Astrocyte (in vitro differentiated cells and primary cell): Measurements from ENCODE around the gene HBZ. TPM values are rescaled to one million over a fixed set of nuclear protein-coding genes. Genes with fewer than 3 reads are reported as not detected.
"Not testable (repeated sequence)": the region's sequence is repeated elsewhere in the genome, so short reads cannot be mapped to it uniquely, and the experiment has no call there.

Experiments used
- DNase-seq: peaks from one replicate; pipeline ENCODE4 v3.0.0-alpha.2; 2010; ENCODE audit warnings: low read depth
- FAIRE-seq: peaks from 2 replicates; lab custom pipeline; 2011; peaks lifted over from hg19 to GRCh38; lab: Jason Lieb, UNC
- H2AFZ ChIP-seq: 2 replicates; pipeline ENCODE4 v1.6.0; 2012; ENCODE audit warnings: low read depth, low read length, inconsistent platforms
- H3K27ac ChIP-seq: 2 replicates; pipeline ENCODE4 v1.5.1; 2011; ENCODE audit warnings: low read depth, low read length, inconsistent platforms
- H3K27me3 ChIP-seq: 2 replicates; pipeline ENCODE4 v1.6.0; 2011; ENCODE audit warnings: low read length, inconsistent platforms; ENCODE audit not compliant: insufficient read depth
- H3K36me3 ChIP-seq: 2 replicates; pipeline ENCODE4 v1.5.1; 2011; ENCODE audit warnings: low read length, inconsistent platforms; ENCODE audit not compliant: insufficient read depth
- H3K4me1 ChIP-seq: 2 replicates; pipeline ENCODE4 v1.5.1; 2011; ENCODE audit warnings: low read length, inconsistent platforms; ENCODE audit not compliant: insufficient read depth
- H3K4me2 ChIP-seq: 2 replicates; pipeline ENCODE4 v1.6.0; 2012; ENCODE audit warnings: low read length, inconsistent platforms
- H3K4me3 ChIP-seq: 2 replicates; pipeline ENCODE4 v1.5.1; 2011; ENCODE audit warnings: low read depth, mild to moderate bottlenecking, low read length, inconsistent platforms; ENCODE audit not compliant: insufficient read depth
- H3K79me2 ChIP-seq: 2 replicates; pipeline ENCODE4 v1.6.0; 2012; ENCODE audit warnings: mild to moderate bottlenecking, low read length, inconsistent platforms; ENCODE audit not compliant: insufficient read depth
- H3K9ac ChIP-seq: 2 replicates; pipeline ENCODE4 v1.6.0; 2012; ENCODE audit warnings: mild to moderate bottlenecking, low read length, inconsistent platforms
- H3K9me3 ChIP-seq: 2 replicates; pipeline ENCODE4 v1.5.1; 2012; ENCODE audit warnings: low read depth, mild to moderate bottlenecking, low read length, inconsistent platforms; ENCODE audit not compliant: insufficient read depth
- H4K20me1 ChIP-seq: 2 replicates; pipeline ENCODE4 v1.6.0; 2012; ENCODE audit warnings: low read length, inconsistent platforms; ENCODE audit not compliant: insufficient read depth
- H3K27ac Mint-ChIP-seq: one replicate; pipeline ENCODE4 v1.8.0; 2021; ENCODE audit warnings: mild to moderate bottlenecking, mixed read lengths; ENCODE audit not compliant: unreplicated experiment
- H3K27me3 Mint-ChIP-seq: one replicate; pipeline ENCODE4 v1.8.0; 2021; ENCODE audit warnings: low read depth, mixed read lengths; ENCODE audit not compliant: unreplicated experiment
- H3K36me3 Mint-ChIP-seq: one replicate; pipeline ENCODE4 v1.8.0; 2021; ENCODE audit warnings: low read depth, mixed read lengths; ENCODE audit not compliant: unreplicated experiment
- H3K4me1 Mint-ChIP-seq: one replicate; pipeline ENCODE4 v1.8.0; 2021; ENCODE audit warnings: low read depth, mixed read lengths; ENCODE audit not compliant: unreplicated experiment
- H3K4me3 Mint-ChIP-seq: one replicate; pipeline ENCODE4 v1.8.0; 2021; ENCODE audit warnings: mild to moderate bottlenecking, moderate library complexity, mixed read lengths; ENCODE audit not compliant: unreplicated experiment
- H3K9me3 Mint-ChIP-seq: one replicate; pipeline ENCODE4 v1.8.0; 2021; ENCODE audit warnings: mild to moderate bottlenecking, mixed read lengths; ENCODE audit not compliant: unreplicated experiment
- EZH2 ChIP-seq: IDR thresholded peaks from 2 replicates; pipeline ENCODE4 v1.6.1; 2012; ENCODE audit warnings: mild to moderate bottlenecking, low read length, inconsistent platforms; ENCODE audit not compliant: insufficient read depth
- total RNA-seq: library from RNA; stranded (reverse); gene quantifications from 2 replicates; pipeline ENCODE4 v1.2.1, GENCODE V29; 2021
- TF ChIP-seq, protein P1 (sequence below): IDR thresholded peaks from 2 replicates; pipeline ENCODE4 v1.5.1; 2011; ENCODE audit warnings: low read depth, mild to moderate bottlenecking, inconsistent platforms, low read length, moderate library complexity; ENCODE audit not compliant: insufficient read depth

HBZ gene
- total RNA-seq, 1 donor from 2014 or later, result not detected

DNA sequence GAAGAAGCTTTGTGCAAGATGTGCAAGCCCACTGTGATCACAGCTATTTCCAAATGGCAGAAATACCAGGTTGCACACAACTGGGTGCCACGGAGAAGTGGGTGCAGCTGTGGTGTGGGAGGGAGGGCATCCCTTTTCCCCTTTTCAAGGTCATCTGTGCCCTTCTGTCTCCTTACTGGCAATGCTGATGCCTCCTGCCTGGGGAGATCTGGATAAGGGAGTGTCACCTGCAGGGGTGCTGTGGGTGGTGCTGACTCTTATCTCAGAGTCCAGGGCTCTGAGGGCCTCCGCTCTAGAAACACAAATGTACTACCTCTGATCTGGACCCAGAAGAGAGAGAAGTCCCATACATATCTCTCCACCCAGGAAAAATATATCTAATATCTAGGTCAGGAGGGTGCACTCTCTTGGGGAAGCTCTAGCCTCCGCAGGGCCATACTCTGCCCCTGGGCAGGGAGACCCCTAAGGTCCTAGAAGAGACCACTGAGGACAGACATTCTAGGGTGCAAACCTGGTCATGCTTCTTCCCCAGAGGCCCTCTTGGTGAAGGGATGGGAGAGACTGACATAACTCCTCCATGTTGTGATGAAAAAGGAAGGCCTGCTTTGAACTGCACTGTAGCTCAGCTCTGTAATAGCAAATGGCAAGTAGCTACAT, 32.5 kb upstream of the HBZ start:
- Histone ChIP-seq H2AFZ (no peak overlapping the region), H3K9me3 (no peaks in the 10 kb centered on the region), H3K4me3 (no peak overlapping the region), H3K4me1 (no peaks in the 10 kb centered on the region), H3K4me2 (no peak overlapping the region), H3K27ac (no peak overlapping the region), H3K79me2 (peaks cover 8% of the 10 kb centered on the region), H3K27me3 (no peaks in the 10 kb centered on the region), H3K36me3 (peaks cover 10% of the 10 kb centered on the region), H4K20me1 (peaks cover 65% of the 10 kb centered on the region), H3K9ac (no peak overlapping the region)
- FAIRE-seq (no peak), DNase-seq (no peak)
- TF ChIP-seq, protein P1, sequence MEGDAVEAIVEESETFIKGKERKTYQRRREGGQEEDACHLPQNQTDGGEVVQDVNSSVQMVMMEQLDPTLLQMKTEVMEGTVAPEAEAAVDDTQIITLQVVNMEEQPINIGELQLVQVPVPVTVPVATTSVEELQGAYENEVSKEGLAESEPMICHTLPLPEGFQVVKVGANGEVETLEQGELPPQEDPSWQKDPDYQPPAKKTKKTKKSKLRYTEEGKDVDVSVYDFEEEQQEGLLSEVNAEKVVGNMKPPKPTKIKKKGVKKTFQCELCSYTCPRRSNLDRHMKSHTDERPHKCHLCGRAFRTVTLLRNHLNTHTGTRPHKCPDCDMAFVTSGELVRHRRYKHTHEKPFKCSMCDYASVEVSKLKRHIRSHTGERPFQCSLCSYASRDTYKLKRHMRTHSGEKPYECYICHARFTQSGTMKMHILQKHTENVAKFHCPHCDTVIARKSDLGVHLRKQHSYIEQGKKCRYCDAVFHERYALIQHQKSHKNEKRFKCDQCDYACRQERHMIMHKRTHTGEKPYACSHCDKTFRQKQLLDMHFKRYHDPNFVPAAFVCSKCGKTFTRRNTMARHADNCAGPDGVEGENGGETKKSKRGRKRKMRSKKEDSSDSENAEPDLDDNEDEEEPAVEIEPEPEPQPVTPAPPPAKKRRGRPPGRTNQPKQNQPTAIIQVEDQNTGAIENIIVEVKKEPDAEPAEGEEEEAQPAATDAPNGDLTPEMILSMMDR, result no peak
- no peak for TF ChIP-seq EZH2
- no peaks in the 10 kb centered on the region for H3K9me3 Mint-ChIP-seq
- H3K36me3 Mint-ChIP-seq, result peaks cover 16% of the 10 kb centered on the region
- no peak overlapping the region for H3K27ac Mint-ChIP-seq
- no peaks in the 10 kb centered on the region for H3K27me3 Mint-ChIP-seq
- H3K4me1 Mint-ChIP-seq, result no peaks in the 10 kb centered on the region
- H3K4me3 Mint-ChIP-seq, result no peak overlapping the region

DNA sequence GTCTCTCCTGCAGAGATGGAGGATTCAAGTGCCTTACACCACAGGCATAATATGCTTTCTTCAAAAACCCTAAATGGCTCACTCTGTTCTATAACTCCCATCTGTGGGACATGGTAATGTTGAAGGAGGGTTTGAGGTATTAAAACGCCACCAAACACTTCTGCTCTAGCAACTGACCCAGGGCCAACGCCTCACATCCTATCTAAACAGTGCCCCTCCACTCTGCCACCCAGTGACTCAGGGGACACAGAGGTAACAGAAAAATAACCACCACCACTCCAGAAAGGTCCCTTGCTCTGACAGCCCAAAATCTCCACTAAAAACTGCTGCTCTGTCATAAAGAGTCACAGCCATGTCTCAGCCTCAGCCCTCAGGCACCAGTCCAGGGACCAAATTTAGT, 31.7 kb upstream of the HBZ start:
- FAIRE-seq (no peak), DNase-seq (no peak)
- Histone ChIP-seq H3K4me1 (no peaks in the 10 kb centered on the region), H3K27ac (no peak overlapping the region), H3K27me3 (no peaks in the 10 kb centered on the region), H3K9ac (no peak overlapping the region), H3K36me3 (peaks cover 7% of the 10 kb centered on the region), H3K79me2 (peaks cover 8% of the 10 kb centered on the region), H3K4me2 (no peak overlapping the region), H2AFZ (no peak overlapping the region), H3K4me3 (no peak overlapping the region), H3K9me3 (no peaks in the 10 kb centered on the region), H4K20me1 (peaks cover 71% of the 10 kb centered on the region)
- Mint-ChIP-seq H3K36me3 (peaks cover 20% of the 10 kb centered on the region), H3K4me3 (no peak overlapping the region), H3K9me3 (no peaks in the 10 kb centered on the region), H3K27me3 (no peaks in the 10 kb centered on the region), H3K4me1 (no peaks in the 10 kb centered on the region), H3K27ac (no peak overlapping the region)
- TF ChIP-seq, protein P1, result no peak
- no peak for TF ChIP-seq EZH2

DNA sequence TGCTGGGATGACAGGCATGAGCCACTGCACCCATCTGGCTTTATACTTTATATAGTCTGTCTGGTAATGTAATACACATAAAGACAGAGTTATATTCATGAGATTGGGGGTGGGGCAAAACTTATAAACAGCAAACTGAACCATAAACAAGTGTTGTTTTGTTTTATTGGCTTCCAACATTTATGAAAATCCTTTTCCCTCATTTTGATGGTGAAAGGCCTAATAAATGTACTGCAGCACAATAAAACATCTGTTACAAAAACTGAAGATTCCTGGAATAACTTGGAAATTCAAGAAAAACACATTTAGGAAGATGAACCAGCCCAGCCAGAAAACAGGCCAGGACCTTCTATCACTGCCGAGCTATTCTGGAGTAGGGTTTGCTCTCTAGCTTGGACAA, 30.1 kb upstream of the HBZ start:
- H2AFZ ChIP-seq, result no peak overlapping the region
- no peak for TF ChIP-seq EZH2
- TF ChIP-seq, protein P1, result no peak
- H3K36me3 ChIP-seq, result no peaks in the 10 kb centered on the region
- Mint-ChIP-seq H3K27ac (no peak overlapping the region), H3K27me3 (no peaks in the 10 kb centered on the region), H3K9me3 (no peaks in the 10 kb centered on the region), H3K36me3 (peaks cover 14% of the 10 kb centered on the region), H3K4me3 (no peak overlapping the region), H3K4me1 (no peaks in the 10 kb centered on the region)
- no peak overlapping the region for H3K4me3 ChIP-seq
- no peak overlapping the region for H3K4me2 ChIP-seq
- no peak overlapping the region for H3K9ac ChIP-seq
- H3K27me3 ChIP-seq, result no peaks in the 10 kb centered on the region
- no peaks in the 10 kb centered on the region for H3K9me3 ChIP-seq
- H4K20me1 ChIP-seq, result peaks cover 76% of the 10 kb centered on the region
- FAIRE-seq (no peak), DNase-seq (no peak)
- peaks cover 8% of the 10 kb centered on the region for H3K79me2 ChIP-seq
- no peak overlapping the region for H3K27ac ChIP-seq
- no peaks in the 10 kb centered on the region for H3K4me1 ChIP-seq

DNA sequence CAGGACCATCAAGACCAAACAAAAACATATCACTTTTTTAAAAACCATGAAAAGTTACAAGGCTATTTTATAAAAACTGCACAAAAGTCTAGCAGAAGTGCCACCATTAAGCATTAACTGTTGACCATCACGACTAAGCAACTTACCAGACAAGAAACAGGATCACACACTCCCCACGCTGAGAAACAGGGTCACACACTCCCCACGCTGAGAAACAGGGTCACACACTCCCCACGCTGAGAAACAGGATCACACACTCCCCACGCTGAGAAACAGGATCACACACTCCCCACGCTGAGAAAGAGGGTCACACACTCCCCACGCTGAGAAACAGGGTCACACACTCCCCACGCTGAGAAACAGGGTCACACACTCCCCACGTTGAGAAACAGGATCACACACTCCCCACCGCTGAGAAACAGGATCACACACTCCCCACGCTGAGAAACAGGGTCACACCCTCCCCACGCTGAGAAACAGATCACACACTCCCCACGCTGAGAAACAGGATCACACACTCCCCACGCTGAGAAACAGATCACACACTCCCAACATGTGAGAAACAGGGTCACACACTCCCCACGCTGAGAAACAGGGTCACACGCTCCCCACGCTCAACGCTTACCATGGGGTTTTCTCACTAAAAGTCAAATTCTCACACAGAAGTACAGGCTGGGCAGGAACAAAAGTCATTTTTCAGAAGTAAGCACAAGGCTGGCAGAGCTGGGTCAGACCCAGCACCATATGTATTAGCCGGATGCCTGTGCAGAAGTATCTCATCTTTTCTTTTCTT, 28.7 kb upstream of the HBZ start:
- H3K4me3 ChIP-seq, H3K9ac ChIP-seq, DNase-seq, H3K4me1 ChIP-seq, H3K27me3 Mint-ChIP-seq, H3K27me3 ChIP-seq, H2AFZ ChIP-seq, FAIRE-seq, H3K4me3 Mint-ChIP-seq, H3K36me3 ChIP-seq, H3K27ac Mint-ChIP-seq, H3K4me2 ChIP-seq, H3K27ac ChIP-seq, H3K9me3 Mint-ChIP-seq, H3K9me3 ChIP-seq, H3K4me1 Mint-ChIP-seq: not testable (repeated sequence)
- H3K36me3 Mint-ChIP-seq, result peaks cover 11% of the 10 kb centered on the region
- peaks cover 13% of the 10 kb centered on the region for H3K79me2 ChIP-seq
- H4K20me1 ChIP-seq, result peaks cover 62% of the 10 kb centered on the region
